H9 (cell line): ENCODE measurements around the gene OR5A1. TPM values are rescaled to one million over a fixed set of nuclear protein-coding genes. Genes with fewer than 3 reads are reported as not detected.

ENCODE experiments used
- DNase-seq: peaks from one replicate; pipeline ENCODE4 v3.0.0-alpha.2; 2017
- H2AFZ ChIP-seq: one replicate; pipeline ENCODE4 v1.6.1; 2013; ENCODE audit warnings: mild to moderate bottlenecking, low read length, control low read depth, moderate library complexity
- H2AK5ac ChIP-seq: 2 replicates; pipeline ENCODE4 v1.6.1; 2013; ENCODE audit warnings: low read length, control low read depth, mixed read lengths; ENCODE audit not compliant: insufficient read length
- H2BK120ac ChIP-seq: one replicate; pipeline ENCODE4 v1.6.1; 2013; ENCODE audit warnings: low read depth, mild to moderate bottlenecking, low read length, control low read depth, inconsistent platforms; ENCODE audit not compliant: poor library complexity, severe bottlenecking
- H2BK12ac ChIP-seq: 2 replicates; pipeline ENCODE4 v1.6.1; 2013; ENCODE audit warnings: low read length, control low read depth, mixed read lengths, low read depth; ENCODE audit not compliant: insufficient read length
- H2BK15ac ChIP-seq: 2 replicates; pipeline ENCODE4 v1.6.1; 2013; ENCODE audit warnings: low read depth, low read length, control low read depth
- H2BK20ac ChIP-seq: one replicate; pipeline ENCODE4 v1.6.1; 2013; ENCODE audit warnings: low read depth, mild to moderate bottlenecking, low read length, control low read depth, inconsistent platforms; ENCODE audit not compliant: poor library complexity, severe bottlenecking
- H2BK5ac ChIP-seq: 2 replicates; pipeline ENCODE4 v1.6.1; 2013; ENCODE audit warnings: low read length, control low read depth, mixed read lengths; ENCODE audit not compliant: insufficient read length
- H3K14ac ChIP-seq: 2 replicates; pipeline ENCODE4 v1.6.1; 2013; ENCODE audit warnings: low read length, control low read depth; ENCODE audit not compliant: insufficient read depth
- H3K18ac ChIP-seq: 2 replicates; pipeline ENCODE4 v1.6.1; 2013; ENCODE audit warnings: low read depth, mild to moderate bottlenecking, mixed read lengths, low read length, control low read depth; ENCODE audit not compliant: insufficient read length
- H3K23ac ChIP-seq: 2 replicates; pipeline ENCODE4 v1.6.1; 2013; ENCODE audit warnings: low read length, control low read depth, mixed read lengths, low read depth; ENCODE audit not compliant: insufficient read length
- H3K23me2 ChIP-seq: 2 replicates; pipeline ENCODE4 v1.6.1; 2013; ENCODE audit warnings: low read depth, mild to moderate bottlenecking, mixed read lengths, low read length, control low read depth; ENCODE audit not compliant: insufficient read length, poor library complexity, severe bottlenecking
- H3K27ac ChIP-seq: 2 replicates; pipeline ENCODE4 v1.5.1; 2013; ENCODE audit warnings: low read length, control low read depth, mixed read lengths, low read depth; ENCODE audit not compliant: insufficient read length
- H3K27me3 ChIP-seq: 2 replicates; pipeline ENCODE4 v1.6.1; 2013; ENCODE audit warnings: low read length, control low read depth, inconsistent platforms; ENCODE audit not compliant: insufficient read depth
- H3K4ac ChIP-seq: 2 replicates; pipeline ENCODE4 v1.6.1; 2013; ENCODE audit warnings: low read depth, mild to moderate bottlenecking, control low read depth, inconsistent platforms, low read length, moderate library complexity
- H3K4me1 ChIP-seq: 2 replicates; pipeline ENCODE4 v1.6.1; 2013; ENCODE audit warnings: low read length, control low read depth, inconsistent platforms; ENCODE audit not compliant: insufficient read depth
- H3K4me2 ChIP-seq: 2 replicates; pipeline ENCODE4 v1.6.1; 2013; ENCODE audit warnings: low read length, control low read depth, mixed read lengths; ENCODE audit not compliant: insufficient read length, insufficient read depth
- H3K56ac ChIP-seq: 2 replicates; pipeline ENCODE4 v1.6.1; 2013; ENCODE audit warnings: low read depth, mild to moderate bottlenecking, mixed read lengths, low read length, control low read depth; ENCODE audit not compliant: insufficient read length
- H3K79me1 ChIP-seq: 2 replicates; pipeline ENCODE4 v1.6.1; 2013; ENCODE audit warnings: low read depth, mild to moderate bottlenecking, moderate library complexity, low read length, control low read depth, inconsistent platforms; ENCODE audit not compliant: insufficient read depth, poor library complexity, severe bottlenecking
- H3K79me2 ChIP-seq: 2 replicates; pipeline ENCODE4 v1.6.1; 2013; ENCODE audit warnings: low read length, control low read depth, inconsistent platforms; ENCODE audit not compliant: insufficient read depth
- H3K9ac ChIP-seq: 2 replicates; pipeline ENCODE4 v1.6.1; 2013; ENCODE audit warnings: low read length, control low read depth, mixed read lengths; ENCODE audit not compliant: insufficient read length; ENCODE audit errors: extremely low read depth
- H3K9me3 ChIP-seq: one replicate; pipeline ENCODE4 v1.6.1; 2013; ENCODE audit warnings: low read depth, low read length, inconsistent platforms; ENCODE audit not compliant: control insufficient read depth
- H3T11ph ChIP-seq: one replicate; pipeline ENCODE4 v1.6.1; 2013; ENCODE audit warnings: mild to moderate bottlenecking, low read length, control low read depth, inconsistent platforms
- H4K20me1 ChIP-seq: one replicate; pipeline ENCODE4 v1.6.1; 2013; ENCODE audit not compliant: control insufficient read depth, insufficient read length, insufficient read depth
- H4K5ac ChIP-seq: 2 replicates; pipeline ENCODE4 v1.6.1; 2013; ENCODE audit warnings: low read depth, mild to moderate bottlenecking, mixed read lengths, low read length, control low read depth; ENCODE audit not compliant: insufficient read length
- H4K8ac ChIP-seq: replicated peaks from 2 replicates; pipeline ENCODE4 v1.6.1; 2013; ENCODE audit warnings: low read length, control low read depth, mixed read lengths, low read depth; ENCODE audit not compliant: insufficient read length
- H4K91ac ChIP-seq: 2 replicates; pipeline ENCODE4 v1.6.1; 2013; ENCODE audit warnings: low read depth, mild to moderate bottlenecking, moderate library complexity, mixed read lengths, low read length, control low read depth; ENCODE audit not compliant: insufficient read length
- H3K27ac Mint-ChIP-seq, 3 experiments: 2 replicates in 2 of 3; 3 replicates in 1 of 3; pipeline ENCODE4 v1.8.0; 2020 to 2021; ENCODE audit warnings: mixed read lengths in 3 of 3, mild to moderate bottlenecking in 1 of 3, moderate library complexity in 1 of 3
- H3K27me3 Mint-ChIP-seq: 2 replicates; pipeline ENCODE4 v1.8.0; 2021; ENCODE audit warnings: low read depth, mild to moderate bottlenecking, moderate library complexity, mixed read lengths
- H3K36me3 Mint-ChIP-seq, 3 experiments: 2 replicates in 2 of 3; 3 replicates in 1 of 3; pipeline ENCODE4 v1.8.0; 2020 to 2021; ENCODE audit warnings: low read depth in 3 of 3, mixed read lengths in 3 of 3; ENCODE audit not compliant: insufficient read depth in 1 of 3
- H3K4me1 Mint-ChIP-seq, 2 experiments: 2 replicates each; pipeline ENCODE4 v1.8.0; 2020; ENCODE audit warnings: mixed read lengths in 2 of 2
- H3K4me3 Mint-ChIP-seq, 2 experiments: 2 replicates in 1 of 2; 3 replicates in 1 of 2; pipeline ENCODE4 v1.8.0; 2020 to 2021; ENCODE audit warnings: mild to moderate bottlenecking in 2 of 2, mixed read lengths in 2 of 2, moderate library complexity in 1 of 2
- H3K9me3 Mint-ChIP-seq, 2 experiments: 2 replicates in 1 of 2; 3 replicates in 1 of 2; pipeline ENCODE4 v1.8.0; 2020; ENCODE audit warnings: mild to moderate bottlenecking in 2 of 2, mixed read lengths in 2 of 2, moderate library complexity in 1 of 2
- CTCF ChIP-seq: fragments of 200-600 bp; sonication (generic); conservative IDR thresholded peaks from 3 replicates; pipeline ENCODE4 v1.8.0; 2021; ENCODE audit warnings: antibody characterized with exemption, mild to moderate bottlenecking
- WGBS: extraction: QIAGEN DNeasy Blood & Tissue Kit; methylation state at CpG from one replicate; pipeline ENCODE4 v1.1.7; 2013; ENCODE audit warnings: missing lambda C conversion rate, low lambda C conversion rate, mixed read lengths; ENCODE audit not compliant: insufficient read length; ENCODE audit errors: extremely low coverage; 5-methylcytosine and 5-hydroxymethylcytosine counted together
- total RNA-seq: library from RNA; stranded (reverse); gene quantifications from 2 replicates; pipeline ENCODE4 v1.2.1, GENCODE V29; 2021

Gene OR5A1
- total RNA-seq, 1 experiment from 2014 or later, result not detected

- no peak overlapping the region for H3K4me3 Mint-ChIP-seq
- Histone ChIP-seq H3K27me3 (no peaks in the 10 kb centered on the region), H3K4me2 (no peak overlapping the region), H3K14ac (no peak overlapping the region), H2BK12ac (no peak overlapping the region), H3K23me2 (no peaks in the 10 kb centered on the region), H3K9ac (no peak overlapping the region), H2BK5ac (no peak overlapping the region), H2AK5ac (no peak overlapping the region), H3K23ac (no peak overlapping the region), H4K20me1 (no peaks in the 10 kb centered on the region), H4K5ac (no peak overlapping the region), H3K4me1 (no peaks in the 10 kb centered on the region), H4K91ac (no peak overlapping the region), H3T11ph (no peak overlapping the region), H3K56ac (no peak overlapping the region), H2BK15ac (no peak overlapping the region), H2BK20ac (no peak overlapping the region), H4K8ac (no peak overlapping the region), H2BK120ac (no peak overlapping the region), H3K79me2 (no peaks in the 10 kb centered on the region), H2AFZ (no peak overlapping the region), H3K27ac (no peak overlapping the region), H3K4ac (no peak overlapping the region), H3K9me3 (no peaks in the 10 kb centered on the region), H3K18ac (no peak overlapping the region), H3K79me1 (no peaks in the 10 kb centered on the region)
- no CpG with 5 or more reads among the region's 5 CpGs for WGBS
- no peak for TF ChIP-seq CTCF
- peaks cover 10 to 14% of the 10 kb centered on the region in 2 experiments for H3K9me3 Mint-ChIP-seq
- no peaks in the 10 kb centered on the region for H3K4me1 Mint-ChIP-seq
- no peak overlapping the region for H3K27ac Mint-ChIP-seq
- no peaks in the 10 kb centered on the region for H3K27me3 Mint-ChIP-seq
- H3K36me3 Mint-ChIP-seq, result peaks cover 0 to 2% (median 0%) of the 10 kb centered on the region in 3 experiments; a peak in 1 of 7 replicates
- no peak for DNase-seq
Observed at GRCh38 chr11:59416613-59417012, 19.7 kb upstream of the OR5A1 start.
